Progenitor cell of endocrine pancreas (in vitro differentiated cells): ENCODE results near the gene LOC101059915.

ENCODE experiments used
- DNase-seq: peaks from one replicate; pipeline ENCODE4 v3.0.0; 2021; ENCODE audit warnings: low spot score; ENCODE audit not compliant: unreplicated experiment
- H3K27ac Mint-ChIP-seq: 2 replicates; pipeline ENCODE4 v1.8.0; 2021; ENCODE audit warnings: mild to moderate bottlenecking, moderate library complexity, mixed read lengths
- H3K27me3 Mint-ChIP-seq: 2 replicates; pipeline ENCODE4 v1.8.0; 2021; ENCODE audit warnings: mixed read lengths
- H3K36me3 Mint-ChIP-seq: 2 replicates; pipeline ENCODE4 v1.8.0; 2022; ENCODE audit warnings: mixed read lengths; ENCODE audit not compliant: insufficient read depth
- H3K4me1 Mint-ChIP-seq: 2 replicates; pipeline ENCODE4 v1.8.0; 2021; ENCODE audit warnings: low read depth, mixed read lengths
- H3K4me3 Mint-ChIP-seq: 2 replicates; pipeline ENCODE4 v1.8.0; 2021; ENCODE audit warnings: low read depth, mild to moderate bottlenecking, moderate library complexity, mixed read lengths
- H3K9me3 Mint-ChIP-seq: 2 replicates; pipeline ENCODE4 v1.8.0; 2021; ENCODE audit warnings: low read depth, mixed read lengths
- CTCF ChIP-seq: fragments of 200-600 bp; sonication (generic); IDR thresholded peaks from one replicate; pipeline ENCODE4 v1.5.0; 2021; ENCODE audit warnings: antibody characterized with exemption, mild to moderate bottlenecking; ENCODE audit not compliant: unreplicated experiment

The LOC101059915 gene

GRCh38 chrX:71625471-71625870, 41.9 kb upstream of the LOC101059915 start:
- no peak for DNase-seq
- TF ChIP-seq CTCF, result no peak
- no peak overlapping the region for H3K27ac Mint-ChIP-seq
- H3K36me3 Mint-ChIP-seq, result no peaks in the 10 kb centered on the region
- no peak overlapping the region for H3K4me3 Mint-ChIP-seq
- H3K27me3 Mint-ChIP-seq, result no peaks in the 10 kb centered on the region
- peaks cover 3% of the 10 kb centered on the region for H3K9me3 Mint-ChIP-seq
- no peaks in the 10 kb centered on the region for H3K4me1 Mint-ChIP-seq

GRCh38 chrX:71626576-71626975, 40.8 kb upstream of the LOC101059915 start:
- Mint-ChIP-seq H3K27ac (no peak overlapping the region), H3K4me3 (no peak overlapping the region), H3K4me1 (no peaks in the 10 kb centered on the region), H3K9me3 (peaks cover 3% of the 10 kb centered on the region), H3K27me3 (no peaks in the 10 kb centered on the region), H3K36me3 (no peaks in the 10 kb centered on the region)
- TF ChIP-seq CTCF, result no peak
- DNase-seq, result no peak

GRCh38 chrX:71627588-71628404, 39.5 kb upstream of the LOC101059915 start:
- no peak overlapping the region for H3K27ac Mint-ChIP-seq
- no peaks in the 10 kb centered on the region for H3K36me3 Mint-ChIP-seq
- H3K9me3 Mint-ChIP-seq, result peaks cover 8% of the 10 kb centered on the region
- no peaks in the 10 kb centered on the region for H3K4me1 Mint-ChIP-seq
- no peak overlapping the region for H3K4me3 Mint-ChIP-seq
- no peak for DNase-seq
- no peaks in the 10 kb centered on the region for H3K27me3 Mint-ChIP-seq
- TF ChIP-seq CTCF, result no peak

GRCh38 chrX:71629467-71629866, 37.9 kb upstream of the LOC101059915 start:
- no peaks in the 10 kb centered on the region for H3K4me1 Mint-ChIP-seq
- peaks cover 9% of the 10 kb centered on the region for H3K9me3 Mint-ChIP-seq
- no peak overlapping the region for H3K27ac Mint-ChIP-seq
- H3K4me3 Mint-ChIP-seq, result no peak overlapping the region
- no peaks in the 10 kb centered on the region for H3K36me3 Mint-ChIP-seq
- no peak for TF ChIP-seq CTCF
- DNase-seq, result no peak
- H3K27me3 Mint-ChIP-seq, result no peaks in the 10 kb centered on the region

- no peaks in the 10 kb centered on the region for H3K27me3 Mint-ChIP-seq
- H3K27ac Mint-ChIP-seq, result no peak overlapping the region
- no peaks in the 10 kb centered on the region for H3K4me1 Mint-ChIP-seq
- H3K4me3 Mint-ChIP-seq, result no peak overlapping the region
- no peak for DNase-seq
- no peaks in the 10 kb centered on the region for H3K36me3 Mint-ChIP-seq
- TF ChIP-seq CTCF, result no peak
- H3K9me3 Mint-ChIP-seq, result peaks cover 6% of the 10 kb centered on the region
Observed at GRCh38 chrX:71632923-71633657, 34.3 kb upstream of the LOC101059915 start.
